OCI-LY7 (cell line): Measurements from ENCODE around the gene ABHD17A. TPM values are rescaled to one million over a fixed set of nuclear protein-coding genes. Genes with fewer than 3 reads are reported as not detected.

Experiments used
- BruUV-seq: library from RNA; stranded (reverse); fragments of 400-500 nt; replicated peaks from 2 replicates; lab custom pipeline; 2021; lab: Mats Ljungman, UMichigan
- CTCF ChIA-PET: fragments of 300-600 bp; sonication (Branson Sonifier 250); formaldehyde crosslinking; loops from one replicate; lab custom pipeline; 2022; ENCODE audit warnings: antibody characterized with exemption; ENCODE audit not compliant: unreplicated experiment; lab: Charles Lee
- POLR2A ChIA-PET: fragments of 300-600 bp; sonication (Branson Sonifier 250); formaldehyde crosslinking; loops from one replicate; lab custom pipeline; 2022; ENCODE audit warnings: antibody characterized with exemption; lab: Charles Lee
- DNase-seq: peaks from one replicate; pipeline ENCODE4 v3.0.0-alpha.2; 2015; ENCODE audit warnings: low spot score
- H2AFZ ChIP-seq: fragments of 200-600 bp; sonication (generic), shearing (Covaris generic); 2 replicates; pipeline ENCODE4 v1.6.1; 2014; ENCODE audit warnings: mild to moderate bottlenecking, antibody characterized with exemption, low read length, moderate library complexity
- H3K27ac ChIP-seq: fragments of 200-600 bp; sonication (generic); 2 replicates; pipeline ENCODE4 v1.5.1; 2014; ENCODE audit warnings: mixed run types, low read depth, mild to moderate bottlenecking, moderate library complexity, low read length, inconsistent platforms; ENCODE audit not compliant: poor library complexity, severe bottlenecking
- H3K36me3 ChIP-seq: fragments of 200-600 bp; sonication (generic); 2 replicates; pipeline ENCODE4 v1.6.1; 2014; ENCODE audit warnings: mild to moderate bottlenecking, antibody characterized with exemption, low read length, moderate library complexity, mixed read lengths; ENCODE audit not compliant: insufficient read depth
- H3K4me1 ChIP-seq: fragments of 200-600 bp; sonication (generic); 2 replicates; pipeline ENCODE4 v1.5.1; 2014; ENCODE audit warnings: mild to moderate bottlenecking, low read length; ENCODE audit not compliant: insufficient read depth, poor library complexity, severe bottlenecking
- H3K4me2 ChIP-seq: fragments of 200-600 bp; sonication (generic); 2 replicates; pipeline ENCODE4 v1.6.1; 2014; ENCODE audit warnings: mild to moderate bottlenecking, low read length
- H3K4me3 ChIP-seq: fragments of 200-600 bp; sonication (generic); 2 replicates; pipeline ENCODE4 v1.5.1; 2014; ENCODE audit warnings: mild to moderate bottlenecking, low read depth, low read length; ENCODE audit not compliant: poor library complexity, severe bottlenecking
- H3K79me2 ChIP-seq: fragments of 200-600 bp; sonication (generic); 2 replicates; pipeline ENCODE4 v1.6.1; 2016; ENCODE audit warnings: low read depth, mild to moderate bottlenecking, low read length, moderate library complexity, mixed read lengths; ENCODE audit not compliant: insufficient read depth
- H3K9me2 ChIP-seq: fragments of 200-600 bp; sonication (generic); 2 replicates; pipeline ENCODE4 v1.6.1; 2016; ENCODE audit warnings: mild to moderate bottlenecking, low read length, mixed read lengths; ENCODE audit not compliant: insufficient read depth
- H3K9me3 ChIP-seq: fragments of 200-600 bp; sonication (generic); 2 replicates; pipeline ENCODE4 v1.6.1; 2014; ENCODE audit warnings: mild to moderate bottlenecking, mixed run types, low read length, mixed read lengths
- H4K20me1 ChIP-seq: fragments of 200-600 bp; sonication (generic); 2 replicates; pipeline ENCODE4 v1.6.1; 2014; ENCODE audit warnings: mild to moderate bottlenecking, antibody characterized with exemption, low read length, moderate library complexity, mixed read lengths; ENCODE audit not compliant: insufficient read depth
- EZH2phosphoT487 ChIP-seq: fragments of 200-600 bp; sonication (generic); IDR thresholded peaks from 2 replicates; pipeline ENCODE4 v1.6.1; 2018; ENCODE audit warnings: low read depth, borderline replicate concordance, mild to moderate bottlenecking, mixed run types, antibody characterized with exemption, low read length, moderate library complexity, mixed read lengths
- intact Hi-C: fragments of 100-400 bp; cut with micrococcal nuclease; formaldehyde crosslinking; loops from one replicate; pipeline ENCODE4 v1.10.0; 2022; ENCODE audit not compliant: unreplicated experiment
- total RNA-seq, 2 experiments: library from RNA; depleted of rRNA in 1 of 2; stranded (reverse); fragments of >200 nt in 1 of 2; shearing (Covaris generic) in 1 of 2; gene quantifications; 2 replicates each; pipeline ENCODE4 v1.2.3, GENCODE V29; 2014 to 2022
- TF ChIP-seq, protein P1 (sequence below): fragments of 200-600 bp; sonication (generic); conservative IDR thresholded peaks from 2 replicates; pipeline ENCODE4 v1.5.1; 2014; ENCODE audit warnings: mild to moderate bottlenecking, antibody characterized with exemption, low read length, moderate library complexity, mixed read lengths

ABHD17A gene
- total RNA-seq, 2 experiments from 2014 or later = 71.3 to 130 TPM

DNA sequence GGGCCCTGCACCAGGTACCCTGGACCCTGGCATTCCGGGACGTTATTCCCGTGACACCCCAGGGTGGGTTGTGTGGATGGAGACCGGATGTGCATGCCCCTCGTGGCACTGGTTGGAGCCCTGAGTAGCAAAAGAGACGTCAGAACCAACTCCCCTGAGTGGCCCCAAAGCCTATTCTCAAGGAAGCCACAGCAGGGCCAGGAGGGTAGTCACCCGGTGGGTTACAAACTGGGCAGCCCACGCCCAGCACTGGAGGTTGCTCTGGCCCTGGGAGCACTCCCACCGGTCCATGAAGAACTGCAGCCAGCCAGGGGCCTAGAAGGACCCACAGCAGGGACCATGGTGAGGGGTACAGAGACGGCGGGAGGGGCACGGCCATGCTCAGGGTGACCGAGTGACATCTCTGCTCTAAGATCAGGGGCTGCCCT is 29.5 kb downstream of the ABHD17A start:
- H3K4me2 ChIP-seq = peak overlapping the region; percentile 98
- no TSS peak for BruUV-seq
- peaks cover 15% of the 10 kb centered on the region for H4K20me1 ChIP-seq
- peak; percentile 37 for DNase-seq
- TF ChIP-seq, protein P1, sequence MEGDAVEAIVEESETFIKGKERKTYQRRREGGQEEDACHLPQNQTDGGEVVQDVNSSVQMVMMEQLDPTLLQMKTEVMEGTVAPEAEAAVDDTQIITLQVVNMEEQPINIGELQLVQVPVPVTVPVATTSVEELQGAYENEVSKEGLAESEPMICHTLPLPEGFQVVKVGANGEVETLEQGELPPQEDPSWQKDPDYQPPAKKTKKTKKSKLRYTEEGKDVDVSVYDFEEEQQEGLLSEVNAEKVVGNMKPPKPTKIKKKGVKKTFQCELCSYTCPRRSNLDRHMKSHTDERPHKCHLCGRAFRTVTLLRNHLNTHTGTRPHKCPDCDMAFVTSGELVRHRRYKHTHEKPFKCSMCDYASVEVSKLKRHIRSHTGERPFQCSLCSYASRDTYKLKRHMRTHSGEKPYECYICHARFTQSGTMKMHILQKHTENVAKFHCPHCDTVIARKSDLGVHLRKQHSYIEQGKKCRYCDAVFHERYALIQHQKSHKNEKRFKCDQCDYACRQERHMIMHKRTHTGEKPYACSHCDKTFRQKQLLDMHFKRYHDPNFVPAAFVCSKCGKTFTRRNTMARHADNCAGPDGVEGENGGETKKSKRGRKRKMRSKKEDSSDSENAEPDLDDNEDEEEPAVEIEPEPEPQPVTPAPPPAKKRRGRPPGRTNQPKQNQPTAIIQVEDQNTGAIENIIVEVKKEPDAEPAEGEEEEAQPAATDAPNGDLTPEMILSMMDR = no peak
- TF ChIP-seq EZH2phosphoT487 = no peak
- H3K9me3 ChIP-seq = no peaks in the 10 kb centered on the region
- H3K79me2 ChIP-seq = peaks cover 77% of the 10 kb centered on the region
- intact Hi-C loops = no loop called here
- peaks cover 79% of the 10 kb centered on the region for H3K4me1 ChIP-seq
- ChIA-PET CTCF (no interaction called here), POLR2A (interaction anchor here (1.8 kb wide), 1 partner anchor 20 kb away, joined by 6 read pairs; no protein-coding TSS in a partner anchor)
- no peak overlapping the region for H2AFZ ChIP-seq
- peak overlapping the region; percentile 68 for H3K4me3 ChIP-seq
- H3K36me3 ChIP-seq = peaks cover 21% of the 10 kb centered on the region
- H3K9me2 ChIP-seq = no peaks in the 10 kb centered on the region
- peak overlapping the region; percentile 86 for H3K27ac ChIP-seq

DNA sequence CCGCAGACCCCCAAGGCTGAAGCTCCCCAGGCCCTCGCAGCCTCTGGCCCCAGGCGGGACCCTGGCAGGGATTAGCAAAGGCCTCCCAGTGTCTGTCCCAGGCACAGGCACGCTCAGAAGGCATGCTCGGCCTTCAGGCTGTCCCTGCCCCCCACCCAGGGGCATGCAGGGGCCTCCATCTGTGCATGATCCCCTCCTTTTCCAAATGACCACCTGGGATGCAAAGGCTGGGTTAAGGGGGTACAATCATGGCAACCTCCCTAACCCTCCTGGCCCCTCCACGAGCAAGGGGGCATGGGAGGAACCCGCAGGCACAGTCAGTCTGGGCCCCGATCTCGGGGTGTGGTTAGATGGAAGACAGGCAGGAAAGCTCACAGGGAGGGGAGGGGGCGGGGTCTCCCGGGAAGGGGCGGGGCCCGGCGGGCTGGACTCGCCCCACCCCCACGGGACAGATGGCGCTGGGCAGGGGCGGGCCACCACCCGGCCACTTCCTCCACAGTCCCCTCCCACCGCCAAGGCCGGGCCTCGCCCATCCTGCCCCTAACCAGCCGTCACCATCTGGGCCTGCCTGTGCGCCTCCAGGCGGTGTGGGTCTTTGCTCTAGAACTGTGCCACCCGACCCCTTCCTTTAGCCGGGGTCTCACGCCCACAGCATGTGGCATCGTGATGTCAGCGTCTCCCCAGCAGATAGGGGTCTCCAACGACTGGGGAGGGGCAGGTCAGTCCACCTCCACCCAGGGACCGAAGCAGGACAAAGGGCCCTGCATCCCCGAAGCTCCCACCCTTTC is 30.1 kb downstream of the ABHD17A start:
- no TSS peak for BruUV-seq
- peak overlapping the region; percentile 86 for H3K27ac ChIP-seq
- intact Hi-C loops = no loop called here
- peak overlapping the region; percentile 98 for H3K4me2 ChIP-seq
- H2AFZ ChIP-seq = no peak overlapping the region
- peak overlapping the region; percentile 68 for H3K4me3 ChIP-seq
- DNase-seq = peak; percentile 82
- no peaks in the 10 kb centered on the region for H3K9me3 ChIP-seq
- peaks cover 73% of the 10 kb centered on the region for H3K4me1 ChIP-seq
- POLR2A ChIA-PET = interaction anchor here (0.6 kb wide), 1 partner anchor 11 kb away, joined by 4 read pairs; no protein-coding TSS in a partner anchor
- peaks cover 24% of the 10 kb centered on the region for H3K36me3 ChIP-seq
- no peaks in the 10 kb centered on the region for H3K9me2 ChIP-seq
- TF ChIP-seq EZH2phosphoT487 = no peak
- TF ChIP-seq, protein P1 = no peak
- H3K79me2 ChIP-seq = peaks cover 71% of the 10 kb centered on the region
- H4K20me1 ChIP-seq = peaks cover 11% of the 10 kb centered on the region; the same call in 1 of the 2 replicates
- CTCF ChIA-PET = interaction anchor here (0.6 kb wide), 1 partner anchor 401 kb away, joined by 6 read pairs; the partner anchor contains the start of gene JSRP1
